GM23248 (cell line): ENCODE measurements around the gene FYB1. TPM values are rescaled to one million over a fixed set of nuclear protein-coding genes. Genes with fewer than 3 reads are reported as not detected.

Experiments used
- DNase-seq: peaks from one replicate; pipeline ENCODE4 v3.0.0-alpha.2; 2015
- H2AFZ ChIP-seq: fragments of 200-600 bp; sonication (generic); 2 replicates; pipeline ENCODE4 v1.6.1; 2016; ENCODE audit warnings: antibody characterized with exemption
- H3F3A ChIP-seq: fragments of 200-600 bp; sonication (generic); 2 replicates; pipeline ENCODE4 v1.6.1; 2016; ENCODE audit warnings: mild to moderate bottlenecking, antibody characterized with exemption, mixed run types; ENCODE audit not compliant: insufficient read depth
- H3K27ac ChIP-seq: fragments of 200-600 bp; sonication (generic); 2 replicates; pipeline ENCODE4 v1.5.1; 2016; ENCODE audit warnings: mild to moderate bottlenecking
- H3K27me3 ChIP-seq: fragments of 200-600 bp; sonication (generic); replicated peaks from 2 replicates; pipeline ENCODE4 v1.6.1; 2016; ENCODE audit warnings: mild to moderate bottlenecking; ENCODE audit not compliant: insufficient read depth
- H3K36me3 ChIP-seq: fragments of 200-600 bp; sonication (generic); 2 replicates; pipeline ENCODE4 v1.6.1; 2016; ENCODE audit warnings: low read depth, mild to moderate bottlenecking
- H3K4me1 ChIP-seq: fragments of 200-600 bp; sonication (generic); 2 replicates; pipeline ENCODE4 v1.6.1; 2016; ENCODE audit warnings: mild to moderate bottlenecking; ENCODE audit not compliant: insufficient read depth
- H3K4me2 ChIP-seq: fragments of 200-600 bp; sonication (generic); one replicate; pipeline ENCODE4 v1.6.1; 2016; ENCODE audit warnings: mild to moderate bottlenecking; ENCODE audit not compliant: unreplicated experiment
- H3K4me3 ChIP-seq: fragments of 200-600 bp; sonication (generic); 2 replicates; pipeline ENCODE4 v1.5.1; 2016; ENCODE audit warnings: mild to moderate bottlenecking
- H3K79me2 ChIP-seq: fragments of 200-600 bp; sonication (generic); 2 replicates; pipeline ENCODE4 v1.6.1; 2016; ENCODE audit warnings: mild to moderate bottlenecking; ENCODE audit not compliant: insufficient read depth
- H3K9ac ChIP-seq: fragments of 200-600 bp; sonication (generic); 2 replicates; pipeline ENCODE4 v1.6.1; 2016; ENCODE audit warnings: mild to moderate bottlenecking
- H3K9me2 ChIP-seq: fragments of 200-600 bp; sonication (generic); 2 replicates; pipeline ENCODE4 v1.6.1; 2016; ENCODE audit warnings: mixed run types, mild to moderate bottlenecking, moderate library complexity; ENCODE audit not compliant: insufficient read depth
- H3K9me3 ChIP-seq: fragments of 200-600 bp; sonication (generic); one replicate; pipeline ENCODE4 v1.6.1; 2017; ENCODE audit warnings: low read depth
- H4K20me1 ChIP-seq: fragments of 200-600 bp; sonication (generic); 2 replicates; pipeline ENCODE4 v1.6.0; 2016; ENCODE audit not compliant: insufficient read depth
- EZH2 ChIP-seq: fragments of 200-600 bp; sonication (generic); IDR thresholded peaks from 2 replicates; pipeline ENCODE4 v1.6.1; 2018; ENCODE audit warnings: antibody characterized with exemption, mild to moderate bottlenecking; ENCODE audit not compliant: insufficient read depth, poor library complexity, severe bottlenecking
- EZH2phosphoT487 ChIP-seq: fragments of 200-600 bp; sonication (generic); IDR thresholded peaks from 2 replicates; pipeline ENCODE4 v1.6.1; 2018; ENCODE audit warnings: antibody characterized with exemption, moderate library complexity, mild to moderate bottlenecking, low read depth; ENCODE audit not compliant: insufficient read depth
- WGBS, 2 experiments: methylation state at CpG; one replicate each; pipeline ENCODE4 v1.1.6; 2015 to 2017; ENCODE audit warnings: low lambda C conversion rate in 2 of 2, low coverage in 1 of 2; ENCODE audit errors: missing lambda C conversion rate in 2 of 2; 5-methylcytosine and 5-hydroxymethylcytosine counted together
- in situ Hi-C: fragments of 300-500 bp; cut with MboI; formaldehyde crosslinking; loops from 2 replicates; pipeline ENCODE4 v1.15.0; 2020
- polyA plus RNA-seq: library from polyadenylated mRNA; unstranded; fragments of >200 nt; fragmentation: Nextera tagmentation; extraction: Ambion mirVana; gene quantifications from 2 replicates; pipeline ENCODE4 v1.2.1, GENCODE V29; 2016
- total RNA-seq: library from RNA; depleted of rRNA; stranded (reverse); fragments of >200 nt; shearing (Covaris generic); gene quantifications from 2 replicates; pipeline ENCODE4 v1.2.3, GENCODE V29; 2014

The FYB1 gene
- total and polyA plus RNA-seq, 2 experiments from 2014 or later, result 0.11 TPM; not detected in 1

GRCh38 chr5:39220280-39221030 lies 1.1 kb upstream of the FYB1 start:
- Histone ChIP-seq H3K79me2 (no peaks in the 10 kb centered on the region), H3K27ac (no peak overlapping the region), H2AFZ (no peak overlapping the region), H3K4me1 (peaks cover 13% of the 10 kb centered on the region), H3K9me2 (no peaks in the 10 kb centered on the region), H3K27me3 (no peaks in the 10 kb centered on the region), H3K36me3 (no peaks in the 10 kb centered on the region), H3K9me3 (no peaks in the 10 kb centered on the region), H3K9ac (no peak overlapping the region), H3K4me2 (no peak overlapping the region), H3K4me3 (no peak overlapping the region), H3F3A (no peaks in the 10 kb centered on the region), H4K20me1 (no peaks in the 10 kb centered on the region)
- in situ Hi-C loops, result loop anchor here (25.0 kb wide), 1 partner anchor 342 kb away; no protein-coding TSS in a partner anchor
- 92 to 98% methylated on average over 4 of the region's 4 CpGs for WGBS, 2 experiments
- no peak for DNase-seq
- TF ChIP-seq EZH2phosphoT487 (no peak), EZH2 (no peak)

GRCh38 chr5:39218482-39219402 lies 621 bp downstream of the FYB1 start:
- in situ Hi-C loops, result loop anchor here (25.0 kb wide), 1 partner anchor 344 kb away; no protein-coding TSS in a partner anchor
- no peaks in the 10 kb centered on the region for H3K9me3 ChIP-seq
- no peaks in the 10 kb centered on the region for H3K79me2 ChIP-seq
- peak; percentile 50 for DNase-seq
- no peaks in the 10 kb centered on the region for H3F3A ChIP-seq
- H3K27ac ChIP-seq, result no peak overlapping the region
- peak overlapping the region; percentile 65 for H2AFZ ChIP-seq
- no peaks in the 10 kb centered on the region for H3K9me2 ChIP-seq
- no peaks in the 10 kb centered on the region for H3K36me3 ChIP-seq
- peak overlapping the region; percentile 11 for H3K4me2 ChIP-seq
- no peaks in the 10 kb centered on the region for H4K20me1 ChIP-seq
- no peak overlapping the region for H3K9ac ChIP-seq
- WGBS, 2 experiments, result 17 to 19% methylated on average over 8 of the region's 8 CpGs
- 0 out of 2 replicates have a peak overlapping the region, but pooled peaks have one; percentile 7 for H3K4me3 ChIP-seq
- H3K4me1 ChIP-seq, result peaks cover 13% of the 10 kb centered on the region
- H3K27me3 ChIP-seq, result no peaks in the 10 kb centered on the region
- TF ChIP-seq EZH2 (no peak), EZH2phosphoT487 (no peak)

DNA sequence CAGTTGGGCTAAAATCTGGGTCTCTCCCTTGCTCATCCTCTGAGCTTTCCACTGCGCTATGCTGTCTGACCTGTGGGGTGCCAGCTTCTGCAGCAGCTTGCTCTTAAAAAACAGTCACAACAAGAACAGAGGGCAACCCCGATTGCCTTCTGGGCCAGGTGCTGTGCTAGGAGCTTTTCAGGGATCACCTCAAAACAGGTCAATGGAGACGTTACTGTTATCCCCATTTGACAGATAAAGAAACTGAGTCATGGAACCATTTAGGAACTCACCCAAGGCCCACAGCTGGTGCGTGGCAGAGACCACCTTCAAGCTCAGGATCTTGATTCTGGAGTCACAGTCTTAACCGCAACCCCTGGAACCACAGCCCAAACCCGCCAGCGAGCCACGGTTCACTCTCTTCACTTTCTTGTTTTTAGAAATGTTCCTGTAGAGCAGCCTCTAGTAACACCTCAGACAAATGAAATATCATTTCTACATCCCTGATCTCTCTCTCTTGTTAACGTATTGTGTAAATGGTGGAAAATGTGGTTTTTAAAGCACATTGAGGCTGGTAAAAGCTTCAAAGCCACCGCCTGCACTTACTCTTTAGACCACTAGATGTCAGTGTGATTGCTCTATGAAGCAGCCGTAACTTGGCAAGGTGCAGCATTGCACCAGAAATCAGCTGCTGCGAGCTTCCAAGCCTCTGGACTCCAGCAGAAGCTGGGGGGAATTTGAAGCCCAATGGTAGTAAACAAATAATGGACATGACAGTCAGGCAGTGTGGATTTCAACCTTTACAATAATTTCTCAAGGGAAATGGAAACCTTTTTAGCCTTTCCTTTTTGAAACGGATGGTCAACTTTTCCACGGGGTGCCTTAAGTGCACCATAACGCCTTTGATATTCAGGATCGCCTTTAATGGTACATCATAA lies 1.7 kb downstream of the FYB1 start:
- Histone ChIP-seq H3K4me2 (no peak overlapping the region), H3K36me3 (no peaks in the 10 kb centered on the region), H3K4me3 (no peak overlapping the region), H2AFZ (no peak overlapping the region), H3K79me2 (no peaks in the 10 kb centered on the region), H3K9me3 (no peaks in the 10 kb centered on the region), H4K20me1 (no peaks in the 10 kb centered on the region), H3K9ac (no peak overlapping the region), H3K4me1 (peaks cover 13% of the 10 kb centered on the region), H3K9me2 (no peaks in the 10 kb centered on the region), H3F3A (no peaks in the 10 kb centered on the region), H3K27me3 (no peaks in the 10 kb centered on the region), H3K27ac (no peak overlapping the region)
- 48 to 49% methylated on average over 16 of the region's 16 CpGs for WGBS, 2 experiments
- DNase-seq, result peak; percentile 93
- in situ Hi-C loops, result loop anchor here (25.0 kb wide), 1 partner anchor 345 kb away; no protein-coding TSS in a partner anchor
- no peak for TF ChIP-seq EZH2
- TF ChIP-seq EZH2phosphoT487, result no peak

GRCh38 chr5:39216631-39217030 lies 2.7 kb downstream of the FYB1 start:
- Histone ChIP-seq H3K4me2 (no peak overlapping the region), H3K27ac (no peak overlapping the region), H3K4me3 (no peak overlapping the region), H3K9me2 (no peaks in the 10 kb centered on the region), H3K79me2 (no peaks in the 10 kb centered on the region), H3K9ac (no peak overlapping the region), H3K4me1 (peaks cover 13% of the 10 kb centered on the region), H3F3A (no peaks in the 10 kb centered on the region), H4K20me1 (no peaks in the 10 kb centered on the region), H2AFZ (no peak overlapping the region), H3K9me3 (no peaks in the 10 kb centered on the region), H3K36me3 (no peaks in the 10 kb centered on the region), H3K27me3 (no peaks in the 10 kb centered on the region)
- in situ Hi-C loops, result loop anchor here (25.0 kb wide), 1 partner anchor 346 kb away; no protein-coding TSS in a partner anchor
- 73 to 81% methylated on average over 2 of the region's 2 CpGs for WGBS, 2 experiments
- no peak for DNase-seq
- TF ChIP-seq EZH2 (no peak), EZH2phosphoT487 (no peak)
